ENCODE measurements around the gene PI4KA.

Gene PI4KA

DNA sequence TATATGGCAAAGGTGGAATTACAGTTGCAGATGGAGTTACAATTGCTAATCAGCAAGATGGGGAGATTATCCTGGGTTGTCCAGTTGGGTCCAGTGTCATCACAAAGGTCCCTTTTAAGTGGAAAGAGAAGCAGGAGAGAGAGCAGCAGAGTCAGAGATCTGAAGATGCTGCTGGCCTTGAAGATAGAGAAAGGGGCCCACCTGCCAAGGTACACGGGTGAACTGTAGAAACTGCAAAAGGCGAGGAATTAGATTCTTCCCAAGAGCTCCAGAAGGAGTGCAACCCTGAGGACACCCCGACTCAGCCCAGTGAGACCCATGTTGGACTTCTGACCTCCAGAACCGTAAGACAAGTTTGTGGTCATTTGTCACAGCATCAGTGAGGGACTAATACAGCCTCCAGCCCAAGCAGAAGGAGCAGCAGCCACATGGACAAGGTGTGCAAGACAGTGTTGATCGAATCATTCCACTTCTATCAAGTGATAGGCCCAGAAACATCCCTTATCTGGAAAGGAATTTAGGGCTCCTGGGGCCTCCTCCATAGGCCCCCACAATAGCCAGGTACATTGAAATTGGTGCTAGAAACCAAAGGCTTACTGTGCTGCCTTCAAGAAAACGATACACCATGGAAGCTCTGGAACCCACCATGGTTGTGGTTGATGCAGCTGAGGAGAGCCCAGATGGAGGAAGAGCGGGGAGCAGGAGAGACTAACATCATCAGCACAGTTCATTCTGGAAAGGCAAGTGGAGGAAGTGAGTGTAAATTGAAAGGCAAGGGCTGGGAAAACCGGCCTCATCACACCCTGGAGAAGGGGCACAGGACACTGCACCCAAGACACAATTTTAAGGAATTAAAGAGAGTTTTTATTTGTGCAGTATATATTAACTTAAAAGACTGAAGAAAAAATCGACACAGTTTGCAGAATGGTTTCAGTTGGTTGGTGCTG, 23.5 kb upstream of the PI4KA start:
- no peak for DNase-seq (ENCODE audit: low read depth)

DNA sequence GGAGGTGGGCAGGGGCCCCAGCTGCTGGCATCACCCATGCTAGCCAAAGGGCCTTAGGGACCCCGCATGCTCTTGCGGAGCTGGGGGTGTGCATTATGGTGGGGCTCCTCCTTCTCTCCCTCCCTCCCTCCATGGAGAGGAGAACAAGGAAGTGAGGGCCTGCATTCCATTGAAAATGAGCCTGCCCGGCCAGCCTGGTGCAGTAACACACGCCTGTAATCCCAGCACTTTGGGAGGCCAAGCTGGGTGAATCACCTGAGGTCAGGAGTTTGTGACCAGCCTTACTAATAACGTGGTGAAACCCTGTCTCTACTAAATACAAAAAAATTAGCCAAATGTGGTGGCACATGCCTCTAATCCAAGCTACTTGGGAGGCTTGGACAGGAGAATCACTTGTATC, 22.6 kb upstream of the PI4KA start:
- no peak for DNase-seq (ENCODE audit: low read depth)

DNA sequence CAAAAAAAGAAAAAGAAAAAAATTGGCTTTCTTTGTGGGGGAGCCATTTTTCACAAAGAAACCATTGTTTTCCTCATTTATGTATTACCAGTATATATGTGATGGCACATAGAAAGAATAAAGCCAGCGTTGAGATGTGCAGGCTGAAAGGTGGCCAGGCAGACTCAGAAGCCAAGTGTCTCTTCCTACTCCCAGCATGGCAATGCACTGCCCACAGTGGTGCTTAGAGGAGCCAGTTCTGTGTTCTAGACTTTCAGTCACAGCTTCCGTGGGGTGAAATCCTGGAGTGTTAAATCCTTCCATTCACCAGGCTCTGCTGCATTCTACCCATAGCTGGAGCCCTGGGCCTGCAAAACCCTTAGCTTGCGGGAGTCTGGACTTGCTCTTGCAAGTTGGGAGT, 19.1 kb upstream of the PI4KA start:
- DNase-seq (ENCODE audit: low read depth) = no peak

DNA sequence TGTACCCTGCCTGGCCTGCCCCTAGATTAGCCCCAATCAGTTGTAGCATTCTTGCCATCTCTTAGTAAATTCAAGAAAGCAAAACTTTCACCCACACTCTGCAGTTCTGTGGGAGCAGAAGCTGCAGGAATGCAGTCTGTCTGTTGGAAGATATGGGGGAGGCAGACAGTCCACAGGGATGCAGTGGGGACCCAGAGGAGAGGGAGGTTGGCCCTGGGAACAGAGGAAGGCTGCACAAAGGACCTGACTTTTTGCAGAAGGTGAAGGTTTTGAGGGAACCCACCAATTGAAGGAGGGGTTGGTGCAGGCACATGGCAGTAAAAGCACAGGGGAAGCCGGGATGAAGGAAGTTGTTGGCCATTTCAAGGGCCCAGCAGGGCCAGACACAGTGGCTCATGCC, 16.7 kb upstream of the PI4KA start:
- DNase-seq (ENCODE audit: low read depth) = no peak

DNA sequence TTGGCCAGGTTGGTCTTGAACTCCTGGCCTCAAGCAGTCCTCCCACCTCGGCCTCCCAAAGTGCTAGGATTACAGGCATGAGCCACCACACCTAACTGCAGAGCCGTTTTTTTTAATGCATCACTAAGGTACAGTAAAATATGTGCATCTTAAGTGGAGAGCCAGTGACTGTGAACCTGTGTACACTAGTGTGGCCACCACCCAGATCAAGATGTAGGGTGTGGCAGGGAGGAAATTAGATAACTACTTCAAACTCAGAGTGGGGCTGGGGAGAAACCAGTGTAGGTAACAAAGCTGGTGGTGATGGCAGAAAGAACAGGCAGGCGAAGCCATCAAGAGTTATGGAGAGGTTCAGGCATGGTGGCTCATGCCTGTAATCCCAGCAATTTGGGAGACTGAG, 14.6 kb upstream of the PI4KA start:
- DNase-seq (ENCODE audit: low read depth) = no peak

DNA sequence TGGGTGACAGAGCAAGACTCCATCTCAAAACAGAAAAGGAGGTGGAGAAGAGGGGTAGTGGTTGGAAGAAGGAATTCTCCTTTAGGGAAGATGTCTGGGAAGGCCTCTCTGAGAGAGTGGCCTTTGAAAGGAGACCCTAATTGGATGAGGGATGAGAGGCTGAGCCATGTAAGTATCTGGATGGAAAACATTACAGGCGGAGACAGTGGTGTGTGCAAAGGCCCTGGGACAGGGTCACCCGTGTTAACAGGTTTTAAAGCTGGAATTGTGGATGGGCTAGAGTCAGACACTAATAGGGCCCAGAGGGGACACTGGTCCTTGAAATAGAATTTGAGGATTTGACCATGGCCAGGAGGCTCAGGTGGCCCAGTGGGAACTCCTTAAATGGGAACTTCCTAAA, 10.6 kb upstream of the PI4KA start:
- DNase-seq (ENCODE audit: low read depth) = no peak

DNA sequence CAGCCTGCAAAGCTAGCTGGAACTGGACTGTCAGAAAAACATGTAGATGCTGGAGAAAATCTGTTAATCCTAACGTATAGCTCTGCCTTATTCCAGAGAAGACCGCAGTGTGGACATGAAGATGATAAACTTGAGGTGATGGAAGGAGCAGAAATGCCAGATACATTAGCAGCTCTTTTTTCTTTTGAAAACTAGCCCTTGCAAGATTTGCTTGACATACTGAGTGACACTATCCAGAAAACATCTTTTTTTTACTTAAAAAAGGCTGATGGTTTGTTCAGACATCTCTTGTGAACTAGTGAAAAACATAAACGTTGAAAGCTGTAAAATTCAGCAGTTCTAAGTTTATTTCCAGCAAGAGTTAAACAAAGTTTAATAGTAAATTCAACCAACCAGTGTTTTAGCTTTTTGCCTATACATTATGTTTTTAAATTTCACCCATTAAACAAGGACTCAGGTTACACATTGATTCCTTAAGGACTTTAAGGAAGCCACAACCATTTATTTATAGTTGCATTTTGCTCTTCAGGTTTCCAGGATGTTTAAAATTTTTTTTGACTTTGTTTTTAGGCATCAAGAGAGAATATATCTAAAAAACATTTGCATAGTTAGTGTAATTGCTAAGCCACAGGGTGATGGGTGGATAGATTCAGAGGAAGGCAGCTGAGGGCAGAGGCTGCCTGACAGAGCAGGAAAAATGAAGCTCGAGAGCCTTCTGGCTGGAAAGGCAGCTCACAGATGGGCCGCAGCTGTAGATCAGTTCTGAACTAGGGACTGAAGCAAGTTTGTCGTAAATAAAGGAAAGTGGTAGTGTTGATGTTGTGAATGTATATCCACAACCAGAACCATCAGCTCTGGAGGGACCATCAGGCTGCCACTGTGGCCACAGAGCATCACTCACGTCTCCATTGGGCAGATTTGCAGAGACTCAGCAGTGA, 9.7 kb upstream of the PI4KA start:
- DNase-seq (ENCODE audit: low read depth) = no peak

DNA sequence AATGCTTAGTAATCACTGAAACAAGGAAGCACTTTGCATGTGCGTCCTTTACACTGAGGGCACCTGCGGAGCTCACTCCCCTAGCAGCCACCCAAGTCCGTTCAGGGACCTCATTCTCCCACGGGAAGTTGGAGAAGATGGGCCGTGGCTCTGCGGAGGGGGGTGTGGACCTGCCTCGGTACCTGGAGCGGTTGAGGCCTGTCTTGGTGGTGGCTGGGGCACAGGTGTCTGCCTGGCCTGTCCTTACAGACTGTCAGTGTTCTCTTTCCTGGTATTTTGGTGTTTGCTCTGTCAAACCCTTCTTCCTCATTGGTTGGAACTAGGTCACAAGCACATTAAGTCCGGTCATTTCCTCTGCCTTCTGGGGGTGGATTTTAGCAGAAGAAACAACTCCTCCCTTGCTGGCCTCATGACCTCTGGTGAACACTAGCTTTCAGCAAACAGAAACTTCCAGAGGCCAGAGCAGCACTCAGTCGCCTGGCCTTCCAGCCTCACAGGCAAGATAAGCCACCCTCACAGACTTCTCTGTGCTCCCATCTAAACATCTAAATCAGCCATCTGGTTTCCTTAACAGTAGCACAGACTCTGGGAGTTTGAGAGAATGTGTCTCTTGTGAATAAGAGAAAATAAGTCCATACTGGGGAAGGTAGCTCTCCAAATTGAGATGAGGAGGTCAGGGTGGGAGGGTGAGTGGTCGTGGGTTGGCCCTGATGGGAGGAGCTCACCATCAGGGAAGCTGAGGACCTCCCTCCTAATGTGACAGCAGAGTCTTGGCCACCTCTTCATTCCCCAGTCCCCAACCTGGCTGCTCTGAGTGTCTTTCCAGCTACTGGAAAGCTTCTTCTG, 8.8 kb upstream of the PI4KA start:
- DNase-seq (ENCODE audit: low read depth) = no peak

DNA sequence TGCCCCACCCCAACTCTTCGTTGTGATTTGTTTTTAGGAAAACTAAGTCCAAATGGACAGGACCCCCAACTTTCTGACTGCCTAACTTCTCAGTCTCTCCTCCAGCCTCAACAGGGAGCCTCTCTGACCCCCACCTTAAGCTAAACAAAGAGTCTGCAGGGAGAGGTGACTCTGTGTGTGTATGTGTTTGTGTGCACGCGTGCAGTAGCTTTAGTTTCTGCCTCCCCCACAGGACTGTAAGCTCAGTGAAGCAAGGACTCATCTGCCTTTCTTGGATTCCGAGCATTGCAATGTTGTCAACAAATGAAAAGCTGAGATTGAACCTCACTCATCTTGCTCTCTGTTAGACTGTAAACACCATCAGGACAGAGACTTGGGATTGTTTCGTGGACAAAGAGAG, 8.1 kb upstream of the PI4KA start:
- no peak for DNase-seq (ENCODE audit: low read depth)

DNA sequence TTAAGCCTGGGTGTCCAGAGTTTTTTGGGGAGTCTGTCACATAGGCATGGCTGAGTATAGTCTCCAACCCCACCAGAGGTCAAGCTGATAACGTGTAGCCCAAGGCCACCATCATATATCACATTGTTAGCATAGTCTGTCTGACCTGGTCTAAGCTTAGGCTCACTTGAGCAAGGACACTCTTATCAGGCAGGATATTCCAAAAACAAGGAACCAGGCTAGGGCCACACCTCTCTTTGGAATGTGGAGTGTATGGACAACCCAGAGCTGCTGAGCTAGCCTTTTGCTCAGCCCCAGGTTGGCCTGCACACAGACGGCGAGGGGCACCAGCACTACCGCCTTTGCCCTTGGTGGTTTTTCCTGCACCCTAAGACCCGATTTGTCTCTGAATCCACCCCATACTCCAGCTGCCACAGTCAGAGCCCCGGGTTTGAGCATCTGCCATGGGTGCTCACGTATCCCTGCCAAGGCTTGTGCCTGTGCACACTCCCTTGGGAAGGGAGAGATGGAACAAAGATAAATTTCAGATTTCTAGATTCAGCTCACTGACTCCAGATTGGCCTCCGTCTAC, 7.3 kb upstream of the PI4KA start:
- DNase-seq (ENCODE audit: low read depth) = no peak

DNA sequence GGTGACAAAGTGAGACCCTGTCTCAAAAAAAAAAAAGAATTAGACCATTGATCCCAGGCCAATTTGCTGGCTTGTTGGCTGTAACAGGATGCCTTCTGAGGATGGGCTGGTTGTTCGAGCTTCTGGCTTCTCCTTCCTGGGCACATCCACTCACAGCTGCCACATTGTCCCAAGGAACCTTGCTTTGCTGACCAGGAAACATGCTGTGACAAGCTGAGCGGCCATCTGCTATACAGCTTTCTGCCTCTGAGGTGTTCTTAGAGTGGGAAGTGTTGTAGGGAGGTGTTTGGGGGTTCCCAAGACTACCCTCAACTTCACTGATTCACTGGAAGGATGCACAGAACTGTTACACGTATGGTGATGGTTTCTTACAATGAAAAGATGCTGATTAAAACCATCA, 6.7 kb upstream of the PI4KA start:
- no peak for DNase-seq (ENCODE audit: low read depth)

DNA sequence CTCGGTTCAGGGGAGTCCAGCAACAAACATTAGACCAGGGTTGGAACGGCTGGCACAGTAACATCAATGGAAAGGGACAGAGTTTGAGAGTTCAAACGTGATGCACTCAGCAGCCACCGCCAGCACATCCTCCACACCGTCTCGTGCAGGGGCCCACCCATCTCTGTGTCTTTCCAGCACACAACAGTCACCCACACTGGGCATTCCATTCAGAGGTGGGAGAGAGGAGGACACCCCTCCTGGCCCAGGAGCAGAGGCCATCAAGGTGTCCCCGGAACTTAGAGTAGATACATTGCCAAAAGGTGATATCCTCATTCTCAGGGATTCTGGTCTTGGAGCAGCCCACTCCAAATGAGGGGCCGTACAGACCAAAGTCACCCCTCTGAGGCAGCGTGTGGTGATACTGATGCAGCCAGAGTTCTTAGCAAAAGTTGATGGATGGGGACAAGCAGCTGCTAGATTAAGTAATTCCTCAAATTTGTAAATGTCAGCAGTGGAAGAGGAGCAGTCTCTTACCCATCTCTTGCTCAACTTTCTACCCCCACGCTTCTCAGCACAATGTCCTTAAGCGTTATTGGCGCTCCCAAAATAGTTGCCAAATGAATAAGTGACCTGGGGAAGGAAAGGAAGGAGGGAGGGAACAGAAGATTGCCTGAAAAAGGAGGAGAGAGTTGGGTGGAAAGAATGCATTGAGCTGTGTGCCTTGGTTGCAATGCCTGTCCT, 5.7 kb upstream of the PI4KA start:
- no peak for DNase-seq (ENCODE audit: low read depth)

DNA sequence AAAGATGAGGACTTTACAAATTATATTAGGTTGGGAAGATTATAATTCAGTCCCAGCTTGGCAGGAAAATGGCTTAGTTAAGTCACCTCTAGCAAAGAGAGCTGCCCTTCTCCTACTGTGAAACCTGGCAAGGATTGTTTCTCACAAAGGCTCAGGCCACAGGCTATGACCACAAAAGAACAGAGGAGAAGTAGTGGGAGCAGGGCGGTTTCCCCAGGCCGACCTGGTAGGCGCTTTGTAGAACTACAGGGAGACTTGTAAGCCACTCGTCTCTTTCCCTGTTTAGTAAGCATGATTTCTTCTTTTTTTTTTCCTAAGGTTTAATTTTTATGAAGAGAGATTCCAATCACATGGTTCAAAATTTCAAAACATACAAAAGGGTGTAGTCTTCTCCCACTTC, 4.8 kb upstream of the PI4KA start:
- DNase-seq (ENCODE audit: low read depth) = no peak

DNA sequence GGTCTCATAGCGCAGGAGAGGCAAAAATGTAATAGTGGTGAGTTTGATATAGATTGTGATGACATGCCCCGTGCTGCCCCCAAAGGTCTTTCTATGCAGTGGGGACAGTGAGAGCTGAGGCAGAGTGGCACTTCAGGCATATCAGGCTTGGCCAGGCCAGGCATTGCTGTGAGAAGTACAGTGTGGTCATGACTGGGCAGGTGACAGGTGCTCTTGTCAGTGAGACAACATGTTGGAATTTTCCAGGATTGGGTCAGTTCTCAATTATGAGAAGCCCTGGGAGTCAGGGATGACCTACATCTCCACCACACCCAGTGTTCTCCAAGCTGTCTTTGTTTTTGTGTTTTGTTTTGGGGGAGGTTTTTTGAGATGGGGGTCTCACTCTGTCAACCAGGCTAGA, 3.9 kb upstream of the PI4KA start:
- no peak for DNase-seq (ENCODE audit: low read depth)

DNA sequence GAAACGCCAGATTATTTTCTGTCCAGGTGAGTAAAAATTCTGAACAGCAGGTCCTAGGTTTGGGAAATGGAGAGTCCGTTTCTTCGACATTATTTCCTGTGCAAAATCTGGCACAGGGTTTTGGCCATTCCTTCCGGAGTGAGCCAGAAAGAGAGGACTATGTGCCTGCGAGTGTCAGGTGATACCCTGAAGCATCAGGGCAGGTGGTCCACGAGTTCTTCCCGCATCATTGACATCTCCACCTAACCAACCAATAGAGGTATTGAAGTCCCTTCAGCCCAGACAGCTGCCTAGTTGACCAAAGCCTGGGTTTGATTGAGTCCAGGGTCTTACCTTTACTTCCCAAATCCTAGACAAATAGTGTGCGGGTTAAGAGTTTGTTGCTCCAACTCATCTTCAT, 1.0 kb upstream of the PI4KA start:
- no peak for DNase-seq (ENCODE audit: low read depth)

DNA sequence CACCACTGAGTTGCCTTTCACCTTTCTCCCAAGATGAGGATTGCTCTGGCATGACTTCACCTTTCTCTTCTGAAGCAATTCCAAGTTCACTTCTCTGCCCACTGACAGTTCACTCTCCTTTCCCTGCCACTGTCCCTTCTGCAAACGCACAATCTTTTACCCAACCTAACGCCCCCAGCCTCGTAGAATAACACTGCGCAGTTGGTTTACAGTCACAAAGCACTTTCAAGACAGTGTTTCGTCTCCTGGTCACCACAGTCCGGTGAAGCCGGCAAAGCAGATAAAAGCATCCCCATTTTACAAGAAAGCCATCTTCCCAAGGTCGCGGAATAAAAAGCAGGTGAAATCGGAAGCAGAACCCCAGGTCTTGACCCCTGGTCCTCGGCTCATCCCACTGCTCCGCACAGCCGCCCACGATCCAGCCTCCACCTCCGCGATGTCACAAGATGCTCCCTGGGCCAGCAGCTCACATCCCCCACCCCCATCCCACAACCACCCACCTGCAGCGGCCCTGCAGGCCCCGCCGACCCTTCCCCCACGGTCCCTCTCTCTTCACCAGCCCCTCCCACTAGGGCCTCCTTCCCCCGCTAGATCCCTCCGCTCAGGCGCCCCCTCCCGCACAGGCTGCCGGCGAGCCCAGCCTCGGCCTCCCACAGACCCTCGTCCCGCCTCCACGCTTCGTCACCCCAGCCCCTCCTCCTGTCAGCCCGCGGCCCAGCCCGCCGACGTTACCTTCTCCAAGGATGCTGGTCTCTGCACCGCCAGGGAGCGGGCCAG, 585 bp downstream of the PI4KA start:
- DNase-seq (ENCODE audit: low read depth) = peak; percentile 79

DNA sequence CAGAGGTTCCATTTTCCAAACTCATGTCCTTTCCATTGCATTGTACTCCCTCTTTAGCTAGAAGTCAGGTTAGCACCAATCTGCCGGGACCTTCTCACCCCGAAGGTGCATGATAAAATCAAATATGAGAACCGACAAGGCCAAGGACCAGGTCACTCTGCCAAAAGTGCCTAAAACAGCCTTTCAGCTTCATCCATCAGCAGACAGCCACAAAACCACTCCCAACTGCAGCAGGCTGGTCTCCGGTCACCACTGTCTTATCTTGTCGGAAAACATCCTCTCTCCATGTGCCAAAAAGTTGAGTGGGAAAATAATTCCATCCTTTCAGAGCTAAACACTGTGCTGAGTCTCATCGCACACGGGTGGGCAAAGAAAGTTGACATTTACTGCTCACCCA, 1.4 kb downstream of the PI4KA start:
- DNase-seq (ENCODE audit: low read depth) = no peak

DNA sequence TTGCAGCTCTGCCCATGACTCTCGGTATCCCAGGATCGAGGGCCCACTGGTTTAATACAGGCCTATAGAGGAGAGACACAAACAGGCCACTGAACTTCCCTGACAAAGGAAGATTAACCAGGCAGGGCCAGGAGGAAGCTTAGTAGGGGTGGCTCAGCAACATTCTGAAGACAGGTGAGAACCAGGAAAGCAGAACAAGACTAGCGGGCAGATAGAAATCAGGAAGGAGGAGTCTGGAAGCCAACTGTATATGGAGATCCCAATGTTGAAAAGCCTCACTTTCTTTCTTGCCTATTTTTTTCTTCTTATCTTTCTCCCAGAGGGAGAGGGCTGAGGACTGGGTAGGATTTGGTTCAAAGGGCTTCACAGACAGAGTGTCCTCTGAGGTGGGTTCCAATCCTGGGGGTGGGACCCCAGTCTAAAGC, 5.4 kb downstream of the PI4KA start:
- DNase-seq (ENCODE audit: low read depth) = no peak

DNA sequence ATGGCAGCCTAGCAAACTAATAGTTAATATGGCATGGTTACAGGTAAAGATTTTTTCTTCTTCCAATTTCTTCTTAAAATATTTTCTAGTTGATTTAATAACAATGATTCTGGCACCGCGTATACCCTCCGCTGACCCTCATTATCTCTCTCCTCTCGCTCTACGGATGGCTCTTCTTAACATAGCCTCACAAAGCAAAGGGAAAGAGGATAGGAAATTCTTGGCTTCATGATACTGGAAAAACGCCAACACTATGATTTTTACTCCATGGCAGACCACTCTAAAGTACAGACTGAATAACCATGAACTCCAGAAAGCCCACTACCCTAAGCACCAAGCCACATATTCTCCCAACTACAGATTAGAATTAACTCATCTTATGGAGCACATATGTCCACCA, 6.1 kb downstream of the PI4KA start:
- DNase-seq (ENCODE audit: low read depth) = no peak

DNA sequence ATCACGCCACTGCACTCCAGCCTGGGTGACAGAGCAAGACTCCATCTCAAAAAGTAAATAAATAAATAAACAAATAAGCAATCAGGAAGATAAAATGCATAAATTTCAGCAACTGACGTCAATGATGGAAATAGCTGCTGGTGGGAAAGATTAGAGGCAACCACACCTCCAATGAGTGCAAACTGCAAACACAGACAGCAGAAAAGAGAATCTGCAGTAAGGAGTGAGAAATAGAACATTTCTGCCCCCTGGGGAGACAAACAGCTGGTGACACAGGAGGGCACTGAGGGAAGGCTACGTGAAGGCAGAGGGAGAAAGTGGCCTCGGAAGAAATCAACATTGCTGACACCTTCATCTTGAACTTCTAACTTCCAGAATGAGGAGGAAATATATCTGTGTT, 6.5 kb downstream of the PI4KA start:
- no peak for DNase-seq (ENCODE audit: low read depth)
